BLaER1 (cell line): Measurements from ENCODE around the gene PPIP5K2.

Experiments
- H3K27ac ChIP-seq: shearing (Covaris generic); formaldehyde crosslinking; 2 replicates; pipeline ENCODE4 v1.8.1; 2022
- H3K27me3 ChIP-seq: shearing (Covaris generic); formaldehyde crosslinking; 2 replicates; pipeline ENCODE4 v1.8.1; 2022
- H3K36me3 ChIP-seq: shearing (Covaris generic); formaldehyde crosslinking; 2 replicates; pipeline ENCODE4 v1.8.1; 2022
- H3K4me1 ChIP-seq: shearing (Covaris generic); formaldehyde crosslinking; 2 replicates; pipeline ENCODE4 v1.8.1; 2022
- H3K4me2 ChIP-seq: shearing (Covaris generic); formaldehyde crosslinking; 2 replicates; pipeline ENCODE4 v1.8.1; 2022
- H3K4me3 ChIP-seq: shearing (Covaris generic); formaldehyde crosslinking; 2 replicates; pipeline ENCODE4 v1.8.1; 2022
- H3K9ac ChIP-seq: shearing (Covaris generic); formaldehyde crosslinking; 2 replicates; pipeline ENCODE4 v1.8.1; 2022
- H3K9me3 ChIP-seq: shearing (Covaris generic); formaldehyde crosslinking; 2 replicates; pipeline ENCODE4 v1.8.1; 2022
- H4K20me1 ChIP-seq: shearing (Covaris generic); formaldehyde crosslinking; 2 replicates; pipeline ENCODE4 v1.8.1; 2022
- Cebpa-rat ChIP-seq: shearing (Covaris generic); IDR thresholded peaks from 2 replicates; pipeline ENCODE4 v1.8.1; 2022

The PPIP5K2 gene

GRCh38 chr5:103098993-103099392 is 21.1 kb upstream of the PPIP5K2 start:
- Histone ChIP-seq H3K36me3 (peaks cover 24% of the 10 kb centered on the region), H4K20me1 (no peaks in the 10 kb centered on the region), H3K9ac (no peak overlapping the region), H3K4me1 (no peaks in the 10 kb centered on the region), H3K4me3 (no peak overlapping the region), H3K27me3 (no peaks in the 10 kb centered on the region), H3K4me2 (no peak overlapping the region), H3K27ac (no peak overlapping the region), H3K9me3 (no peaks in the 10 kb centered on the region)
- no peak for TF ChIP-seq Cebpa-rat

- Histone ChIP-seq H3K36me3 (peaks cover 21% of the 10 kb centered on the region), H3K27me3 (no peaks in the 10 kb centered on the region)
Measured at GRCh38 chr5:103101079-103101750, 18.9 kb upstream of the PPIP5K2 start.

GRCh38 chr5:103102234-103102633 is 17.9 kb upstream of the PPIP5K2 start:
- no peaks in the 10 kb centered on the region for H3K9me3 ChIP-seq
- H3K27me3 ChIP-seq, result no peaks in the 10 kb centered on the region
- no peak overlapping the region for H3K27ac ChIP-seq
- H3K4me2 ChIP-seq, result no peak overlapping the region
- no peaks in the 10 kb centered on the region for H4K20me1 ChIP-seq
- H3K4me3 ChIP-seq, result no peak overlapping the region
- no peak overlapping the region for H3K9ac ChIP-seq
- H3K4me1 ChIP-seq, result no peaks in the 10 kb centered on the region
- H3K36me3 ChIP-seq, result peaks cover 22% of the 10 kb centered on the region
- no peak for TF ChIP-seq Cebpa-rat

More at GRCh38 chr5:103101079-103101750, 18.9 kb upstream of the PPIP5K2 start:
- no peak overlapping the region for H3K4me3 ChIP-seq
- no peaks in the 10 kb centered on the region for H4K20me1 ChIP-seq
- H3K4me1 ChIP-seq, result no peaks in the 10 kb centered on the region
- no peak overlapping the region for H3K27ac ChIP-seq
- no peak overlapping the region for H3K9ac ChIP-seq
- TF ChIP-seq Cebpa-rat, result no peak
- no peaks in the 10 kb centered on the region for H3K9me3 ChIP-seq
- no peak overlapping the region for H3K4me2 ChIP-seq

- peaks cover 18% of the 10 kb centered on the region for H3K36me3 ChIP-seq
- H3K4me2 ChIP-seq, result no peak overlapping the region
- H3K27ac ChIP-seq, result no peak overlapping the region
- H3K9me3 ChIP-seq, result peaks cover 7% of the 10 kb centered on the region; the same call in 1 of the 2 replicates
- no peaks in the 10 kb centered on the region for H3K27me3 ChIP-seq
- H3K4me1 ChIP-seq, result peaks cover 27% of the 10 kb centered on the region
- no peaks in the 10 kb centered on the region for H4K20me1 ChIP-seq
- TF ChIP-seq Cebpa-rat, result no peak
- no peak overlapping the region for H3K4me3 ChIP-seq
- H3K9ac ChIP-seq, result no peak overlapping the region
Measured at GRCh38 chr5:103108086-103108485, 12.0 kb upstream of the PPIP5K2 start.

- Histone ChIP-seq H3K9me3 (peaks cover 7% of the 10 kb centered on the region; the same call in 1 of the 2 replicates), H3K4me1 (peaks cover 32% of the 10 kb centered on the region), H4K20me1 (no peaks in the 10 kb centered on the region), H3K4me2 (no peak overlapping the region), H3K9ac (no peak overlapping the region), H3K36me3 (peaks cover 8% of the 10 kb centered on the region; the same call in 1 of the 2 replicates), H3K4me3 (no peak overlapping the region), H3K27ac (no peak overlapping the region), H3K27me3 (no peaks in the 10 kb centered on the region)
- no peak for TF ChIP-seq Cebpa-rat
Measured at GRCh38 chr5:103109277-103109676, 10.8 kb upstream of the PPIP5K2 start.

GRCh38 chr5:103110403-103110802 is 9.7 kb upstream of the PPIP5K2 start:
- peaks cover 42% of the 10 kb centered on the region for H3K4me1 ChIP-seq
- no peak overlapping the region for H3K4me3 ChIP-seq
- no peak overlapping the region for H3K27ac ChIP-seq
- H3K9me3 ChIP-seq, result peaks cover 7% of the 10 kb centered on the region; the same call in 1 of the 2 replicates
- no peaks in the 10 kb centered on the region for H4K20me1 ChIP-seq
- no peak overlapping the region for H3K4me2 ChIP-seq
- H3K27me3 ChIP-seq, result no peaks in the 10 kb centered on the region
- no peak overlapping the region for H3K9ac ChIP-seq
- no peak for TF ChIP-seq Cebpa-rat
- H3K36me3 ChIP-seq, result 0 out of 2 replicates have a peak, but pooled peaks cover 4% of the 10 kb centered on the region

GRCh38 chr5:103111468-103111867 is 8.6 kb upstream of the PPIP5K2 start:
- no peak overlapping the region for H3K4me3 ChIP-seq
- H3K36me3 ChIP-seq, result 0 out of 2 replicates have a peak, but pooled peaks cover 4% of the 10 kb centered on the region
- peak overlapping the region; percentile 67 for H3K27ac ChIP-seq
- peaks cover 42% of the 10 kb centered on the region for H3K4me1 ChIP-seq
- no peak for TF ChIP-seq Cebpa-rat
- peaks cover 7% of the 10 kb centered on the region; the same call in 1 of the 2 replicates for H3K9me3 ChIP-seq
- peak overlapping the region; percentile 64 for H3K4me2 ChIP-seq
- no peak overlapping the region for H3K9ac ChIP-seq
- H4K20me1 ChIP-seq, result no peaks in the 10 kb centered on the region
- H3K27me3 ChIP-seq, result no peaks in the 10 kb centered on the region

GRCh38 chr5:103112910-103113309 is 7.2 kb upstream of the PPIP5K2 start:
- Histone ChIP-seq H3K9ac (no peak overlapping the region), H3K27ac (no peak overlapping the region), H3K4me3 (no peak overlapping the region), H3K4me1 (peaks cover 47% of the 10 kb centered on the region), H3K9me3 (peaks cover 7% of the 10 kb centered on the region; the same call in 1 of the 2 replicates), H3K27me3 (no peaks in the 10 kb centered on the region), H3K4me2 (no peak overlapping the region; the same call in 1 of the 2 replicates), H4K20me1 (no peaks in the 10 kb centered on the region), H3K36me3 (no peaks in the 10 kb centered on the region)
- no peak for TF ChIP-seq Cebpa-rat

- no peak for TF ChIP-seq Cebpa-rat
- Histone ChIP-seq H3K27ac (peak overlapping the region; percentile 40; the same call in 1 of the 2 replicates), H3K9ac (no peak overlapping the region)
Measured at GRCh38 chr5:103114440-103114839, 5.7 kb upstream of the PPIP5K2 start.

GRCh38 chr5:103117471-103117991 is 2.6 kb upstream of the PPIP5K2 start:
- H3K27me3 ChIP-seq, result no peaks in the 10 kb centered on the region
- no peak for TF ChIP-seq Cebpa-rat
- H3K4me2 ChIP-seq, result no peak overlapping the region
- peaks cover 3% of the 10 kb centered on the region; the same call in 1 of the 2 replicates for H4K20me1 ChIP-seq
- no peaks in the 10 kb centered on the region for H3K9me3 ChIP-seq
- H3K36me3 ChIP-seq, result no peaks in the 10 kb centered on the region
- no peak overlapping the region for H3K4me3 ChIP-seq
- H3K9ac ChIP-seq, result no peak overlapping the region
- no peak overlapping the region for H3K27ac ChIP-seq
- peaks cover 50% of the 10 kb centered on the region for H3K4me1 ChIP-seq

More at GRCh38 chr5:103114440-103114839, 5.7 kb upstream of the PPIP5K2 start:
- Histone ChIP-seq H3K9me3 (peaks cover 7% of the 10 kb centered on the region; the same call in 1 of the 2 replicates), H3K4me2 (peak overlapping the region; percentile 60), H3K36me3 (no peaks in the 10 kb centered on the region), H3K4me1 (peaks cover 55% of the 10 kb centered on the region), H3K27me3 (no peaks in the 10 kb centered on the region), H3K4me3 (no peak overlapping the region), H4K20me1 (no peaks in the 10 kb centered on the region)
